Activated CD8-positive, alpha-beta T cell treated with anti-CD3 and anti-CD28 coated beads, Interleukin-2, amount 10 ng/mL, durations not matched to agents 7 days and 5 days (primary cell): ENCODE results near the gene HIVEP3. TPM values are rescaled to one million over a fixed set of nuclear protein-coding genes. Genes with fewer than 3 reads are reported as not detected.
A peak's percentile ranks its signal among the peaks of the same experiment; 100 is the strongest.

Experiments
- ATAC-seq: fragments of 150-1000 bp; cut with Tn5 transposase; one replicate; pipeline ENCODE4 v1.10.0; 2021; ENCODE audit warnings: moderate library complexity
- CTCF ChIA-PET: fragments of 350-600 bp; sonication (Branson Sonifier 250); formaldehyde crosslinking; loops from one replicate; lab custom pipeline; 2021; ENCODE audit warnings: antibody characterized with exemption; lab: Charles Lee
- POLR2A ChIA-PET: fragments of 350-600 bp; sonication (Branson Sonifier 250); formaldehyde crosslinking; loops from one replicate; lab custom pipeline; 2021; ENCODE audit warnings: antibody characterized with exemption; lab: Charles Lee
- DNase-seq: peaks from one replicate; pipeline ENCODE4 v3.0.0-alpha.2; 2020
- H3K27ac Mint-ChIP-seq: one replicate; pipeline ENCODE4 v1.8.0; 2021; ENCODE audit warnings: mild to moderate bottlenecking, mixed read lengths
- H3K27me3 Mint-ChIP-seq: one replicate; pipeline ENCODE4 v1.8.0; 2021; ENCODE audit warnings: low read depth, mixed read lengths
- H3K36me3 Mint-ChIP-seq: one replicate; pipeline ENCODE4 v1.8.0; 2021; ENCODE audit warnings: low read depth, mixed read lengths
- H3K4me1 Mint-ChIP-seq: one replicate; pipeline ENCODE4 v1.8.0; 2021; ENCODE audit warnings: low read depth, mixed read lengths
- H3K4me3 Mint-ChIP-seq: one replicate; pipeline ENCODE4 v1.8.0; 2021; ENCODE audit warnings: mild to moderate bottlenecking, mixed read lengths
- H3K9me3 Mint-ChIP-seq: one replicate; pipeline ENCODE4 v1.8.0; 2022; ENCODE audit warnings: mixed read lengths; ENCODE audit not compliant: insufficient read depth
- total RNA-seq, 2 experiments: library from RNA; stranded (reverse); gene quantifications; one replicate each; pipeline ENCODE4 v1.2.3, GENCODE V29; 2021

Gene HIVEP3
- total RNA-seq, 2 experiments from 2014 or later = 10.8 to 11.8 TPM

GRCh38 chr1:41823471-41823870 lies 95.3 kb downstream of the HIVEP3 start:
- no peaks in the 10 kb centered on the region for H3K36me3 Mint-ChIP-seq
- H3K4me1 Mint-ChIP-seq = peaks cover 11% of the 10 kb centered on the region
- H3K27ac Mint-ChIP-seq = no peak overlapping the region
- ATAC-seq (no peak), DNase-seq (no peak)
- ChIA-PET CTCF (interaction anchor here (1.6 kb wide), 1 partner anchor 249 kb away, joined by 3 read pairs; no protein-coding TSS in a partner anchor), POLR2A (no interaction called here)
- H3K4me3 Mint-ChIP-seq = no peak overlapping the region
- no peaks in the 10 kb centered on the region for H3K9me3 Mint-ChIP-seq
- peaks cover 5% of the 10 kb centered on the region for H3K27me3 Mint-ChIP-seq

DNA sequence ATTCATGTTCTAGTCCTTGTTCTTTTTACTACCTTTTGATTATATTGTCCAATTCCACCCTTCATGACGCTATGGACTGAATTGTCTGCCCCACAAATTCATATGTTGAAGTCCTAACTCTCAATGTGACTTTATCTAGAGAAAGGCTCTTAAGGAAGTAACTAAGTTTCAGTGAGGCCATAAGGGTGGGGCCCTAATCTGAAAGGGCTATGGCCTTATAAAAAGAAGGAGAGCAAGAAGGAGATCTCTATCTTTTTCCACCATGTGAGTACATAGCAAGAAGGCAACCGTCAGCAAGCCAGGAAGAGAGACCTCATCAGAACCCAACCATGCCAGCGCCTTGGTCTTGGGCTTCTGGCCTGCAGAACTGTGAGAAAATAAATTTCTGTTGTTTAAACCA lies 95.9 kb downstream of the HIVEP3 start:
- Mint-ChIP-seq H3K4me3 (no peak overlapping the region), H3K9me3 (no peaks in the 10 kb centered on the region), H3K27ac (no peak overlapping the region), H3K4me1 (peaks cover 11% of the 10 kb centered on the region), H3K36me3 (no peaks in the 10 kb centered on the region), H3K27me3 (peaks cover 6% of the 10 kb centered on the region)
- no peak for DNase-seq
- POLR2A ChIA-PET = no interaction called here
- CTCF ChIA-PET = interaction anchor here (1.6 kb wide), 1 partner anchor 248 kb away, joined by 3 read pairs; no protein-coding TSS in a partner anchor
- ATAC-seq = no peak

- H3K4me1 Mint-ChIP-seq = peaks cover 11% of the 10 kb centered on the region
- no peaks in the 10 kb centered on the region for H3K36me3 Mint-ChIP-seq
- no peak for DNase-seq
- H3K4me3 Mint-ChIP-seq = no peak overlapping the region
- POLR2A ChIA-PET = no interaction called here
- H3K27me3 Mint-ChIP-seq = peaks cover 6% of the 10 kb centered on the region
- CTCF ChIA-PET = interaction anchor here (1.7 kb wide), 1 partner anchor 9 kb away, joined by 10 read pairs; no protein-coding TSS in a partner anchor
- H3K9me3 Mint-ChIP-seq = no peaks in the 10 kb centered on the region
- no peak for ATAC-seq
- H3K27ac Mint-ChIP-seq = no peak overlapping the region
Measured at GRCh38 chr1:41819843-41820242, 98.9 kb downstream of the HIVEP3 start.

- no peak overlapping the region for H3K4me3 Mint-ChIP-seq
- H3K9me3 Mint-ChIP-seq = no peaks in the 10 kb centered on the region
- peaks cover 6% of the 10 kb centered on the region for H3K27me3 Mint-ChIP-seq
- ChIA-PET POLR2A (no interaction called here), CTCF (interaction anchor here (0.7 to 1.5 kb wide), 2 partner anchors 42 to 245 kb away, joined by 3 read pairs; no protein-coding TSS in a partner anchor)
- H3K4me1 Mint-ChIP-seq = peaks cover 11% of the 10 kb centered on the region
- H3K27ac Mint-ChIP-seq = no peak overlapping the region
- ATAC-seq (no peak), DNase-seq (no peak)
- H3K36me3 Mint-ChIP-seq = no peaks in the 10 kb centered on the region
Measured at GRCh38 chr1:41819069-41819468, 99.7 kb downstream of the HIVEP3 start.

GRCh38 chr1:41816061-41816460 lies 102.7 kb downstream of the HIVEP3 start:
- POLR2A ChIA-PET = no interaction called here
- no peak for DNase-seq
- H3K27me3 Mint-ChIP-seq = peaks cover 6% of the 10 kb centered on the region

GRCh38 chr1:41813755-41814745 lies 104.7 kb downstream of the HIVEP3 start:
- DNase-seq = no peak
- Mint-ChIP-seq H3K4me1 (peaks cover 32% of the 10 kb centered on the region), H3K4me3 (no peak overlapping the region), H3K9me3 (no peaks in the 10 kb centered on the region), H3K27me3 (peaks cover 5% of the 10 kb centered on the region), H3K27ac (no peak overlapping the region), H3K36me3 (no peaks in the 10 kb centered on the region)
- ChIA-PET CTCF (interaction anchor here (0.8 kb wide), 1 partner anchor 236 kb away, joined by 3 read pairs; no protein-coding TSS in a partner anchor), POLR2A (interaction anchor here (0.5 kb wide), 1 partner anchor 454 kb away, joined by 4 read pairs; no protein-coding TSS in a partner anchor)
- ATAC-seq = no peak

More at GRCh38 chr1:41816061-41816460, 102.7 kb downstream of the HIVEP3 start:
- H3K4me3 Mint-ChIP-seq = no peak overlapping the region
- no peaks in the 10 kb centered on the region for H3K9me3 Mint-ChIP-seq
- CTCF ChIA-PET = no interaction called here
- H3K27ac Mint-ChIP-seq = no peak overlapping the region
- H3K36me3 Mint-ChIP-seq = no peaks in the 10 kb centered on the region
- ATAC-seq = no peak
- H3K4me1 Mint-ChIP-seq = peaks cover 28% of the 10 kb centered on the region

DNA sequence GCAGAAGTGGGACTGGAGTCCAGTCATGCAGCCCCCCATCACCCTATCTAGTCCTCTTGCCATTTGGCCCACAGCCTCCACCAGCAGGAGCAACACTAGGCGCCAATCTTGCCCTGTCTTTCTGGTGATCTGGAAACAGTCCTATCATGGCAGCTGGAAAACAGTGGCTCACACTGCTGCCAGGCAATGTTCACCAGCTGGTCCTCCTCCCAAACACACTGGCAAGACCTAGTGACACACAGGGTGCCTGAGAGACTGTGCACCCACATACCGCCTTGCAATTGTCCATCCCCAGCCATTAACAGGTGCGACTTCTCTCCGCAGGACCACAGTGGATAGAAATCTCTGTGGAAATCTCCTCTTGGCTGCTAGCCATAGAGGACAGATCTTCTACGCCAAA lies 105.5 kb downstream of the HIVEP3 start:
- no peak overlapping the region for H3K4me3 Mint-ChIP-seq
- peaks cover 29% of the 10 kb centered on the region for H3K4me1 Mint-ChIP-seq
- no peaks in the 10 kb centered on the region for H3K36me3 Mint-ChIP-seq
- CTCF ChIA-PET = interaction anchor here (1.4 to 2.3 kb wide), 5 partner anchors 21 to 360 kb away, joined by 5 to 26 read pairs (median 9); no protein-coding TSS in a partner anchor
- peaks cover 2% of the 10 kb centered on the region for H3K27me3 Mint-ChIP-seq
- DNase-seq (no peak), ATAC-seq (no peak)
- POLR2A ChIA-PET = no interaction called here
- no peak overlapping the region for H3K27ac Mint-ChIP-seq
- no peaks in the 10 kb centered on the region for H3K9me3 Mint-ChIP-seq

DNA sequence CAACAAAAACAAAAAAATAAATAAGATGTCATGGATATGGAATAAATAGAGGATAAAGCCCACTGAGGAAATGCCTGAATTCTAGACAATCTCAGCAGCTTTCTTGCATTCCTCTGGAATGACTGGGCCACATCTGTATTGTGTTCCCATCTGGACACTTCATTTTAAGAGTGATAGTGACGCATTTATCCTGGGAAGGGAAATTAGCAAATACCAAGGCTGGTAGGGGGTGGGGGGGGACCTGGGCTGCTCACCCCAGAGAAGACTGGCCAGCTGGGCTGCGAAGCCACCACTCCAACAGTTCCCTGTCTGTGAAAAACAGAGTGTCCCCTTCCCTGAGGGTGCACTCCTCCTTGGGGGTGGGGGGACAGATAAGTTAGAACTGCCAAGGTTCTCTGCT lies 106.3 kb downstream of the HIVEP3 start:
- H3K27me3 Mint-ChIP-seq = peaks cover 2% of the 10 kb centered on the region
- ChIA-PET POLR2A (no interaction called here), CTCF (interaction anchor here (0.7 to 2.8 kb wide), 32 partner anchors 8 to 361 kb away, joined by 3 to 26 read pairs (median 4); no protein-coding TSS in a partner anchor)
- H3K4me1 Mint-ChIP-seq = peaks cover 37% of the 10 kb centered on the region
- H3K36me3 Mint-ChIP-seq = no peaks in the 10 kb centered on the region
- peak overlapping the region; percentile 1 for H3K27ac Mint-ChIP-seq
- H3K9me3 Mint-ChIP-seq = no peaks in the 10 kb centered on the region
- ATAC-seq = no peak
- H3K4me3 Mint-ChIP-seq = no peak overlapping the region
- no peak for DNase-seq

- peak; percentile 75 for DNase-seq
- peak; percentile 50 for ATAC-seq
- Mint-ChIP-seq H3K27me3 (peaks cover under 1% of the 10 kb centered on the region), H3K27ac (peak overlapping the region; percentile 1), H3K9me3 (no peaks in the 10 kb centered on the region), H3K36me3 (no peaks in the 10 kb centered on the region), H3K4me3 (no peak overlapping the region), H3K4me1 (peaks cover 41% of the 10 kb centered on the region)
- ChIA-PET CTCF (interaction anchor here (0.7 to 2.8 kb wide), 36 partner anchors 9 to 361 kb away, joined by 3 to 26 read pairs (median 4); no protein-coding TSS in a partner anchor), POLR2A (no interaction called here)
Measured at GRCh38 chr1:41812051-41812450, 106.7 kb downstream of the HIVEP3 start.

DNA sequence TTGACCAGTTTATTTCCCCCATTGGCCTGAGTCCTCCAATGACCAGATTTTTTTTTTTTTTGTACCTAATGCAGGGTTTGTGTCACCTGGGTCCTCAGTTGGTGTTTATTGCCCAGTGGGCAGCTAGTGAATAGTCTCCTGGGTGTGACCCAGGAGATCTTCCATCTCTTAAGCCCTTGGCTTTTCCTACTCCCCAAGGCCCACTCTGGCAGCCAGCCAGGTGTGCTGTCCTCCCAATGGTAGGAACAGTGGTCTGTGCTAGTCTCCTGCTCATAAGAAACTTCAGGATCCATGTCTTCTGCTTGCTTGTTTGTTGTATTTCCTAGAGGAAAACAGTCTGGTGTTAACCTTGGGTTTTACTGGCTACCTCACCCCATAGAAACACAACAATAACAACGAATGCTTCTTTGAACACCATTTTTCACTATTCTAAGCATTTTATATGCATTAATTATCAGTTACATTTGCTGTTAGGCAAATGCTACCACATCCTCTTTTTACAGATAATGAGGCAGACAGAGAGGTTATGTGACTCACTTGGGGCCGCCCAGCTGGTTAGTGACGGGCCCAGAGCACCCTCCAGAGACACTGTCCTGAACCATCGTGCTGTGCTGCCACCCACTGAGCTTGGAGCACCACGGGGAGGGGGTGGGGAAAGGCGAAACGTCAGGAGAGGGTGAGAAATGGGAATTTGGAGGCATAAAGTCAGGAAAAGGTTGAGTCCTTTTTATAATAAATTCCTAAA lies 107.5 kb downstream of the HIVEP3 start:
- ChIA-PET CTCF (interaction anchor here (0.9 to 2.8 kb wide), 31 partner anchors 9 to 362 kb away, joined by 3 to 26 read pairs (median 5); no protein-coding TSS in a partner anchor), POLR2A (no interaction called here)
- peak overlapping the region; percentile 60 for H3K27ac Mint-ChIP-seq

GRCh38 chr1:41810446-41810845 lies 108.3 kb downstream of the HIVEP3 start:
- ChIA-PET CTCF (interaction anchor here (1.5 to 2.8 kb wide), 5 partner anchors 8 to 232 kb away, joined by 4 to 24 read pairs (median 10); no protein-coding TSS in a partner anchor), POLR2A (no interaction called here)
- Mint-ChIP-seq H3K27ac (no peak overlapping the region), H3K9me3 (no peaks in the 10 kb centered on the region), H3K4me3 (no peak overlapping the region), H3K4me1 (peaks cover 57% of the 10 kb centered on the region), H3K36me3 (no peaks in the 10 kb centered on the region), H3K27me3 (no peaks in the 10 kb centered on the region)
- DNase-seq = peak; percentile 78
- peak; percentile 44 for ATAC-seq

More for the DNA sequence above, 107.5 kb downstream of the HIVEP3 start:
- no peaks in the 10 kb centered on the region for H3K9me3 Mint-ChIP-seq
- H3K4me3 Mint-ChIP-seq = no peak overlapping the region
- DNase-seq (peak; percentile 58), ATAC-seq (no peak)
- H3K4me1 Mint-ChIP-seq = peaks cover 49% of the 10 kb centered on the region
- no peaks in the 10 kb centered on the region for H3K27me3 Mint-ChIP-seq
- no peaks in the 10 kb centered on the region for H3K36me3 Mint-ChIP-seq
